GM18498 (cell line): ENCODE measurements around the gene NUF2.
"Not testable (repeated sequence)": the region's sequence is repeated elsewhere in the genome, so short reads cannot be mapped to it uniquely, and the experiment has no call there.

Experiments used
- ATAC-seq: cut with Tn5 transposase; IDR thresholded peaks from one replicate; pipeline ENCODE4 v1.9.1; 2021; ENCODE audit warnings: mild to moderate bottlenecking, moderate library complexity; ENCODE audit not compliant: unreplicated experiment

The NUF2 gene

DNA sequence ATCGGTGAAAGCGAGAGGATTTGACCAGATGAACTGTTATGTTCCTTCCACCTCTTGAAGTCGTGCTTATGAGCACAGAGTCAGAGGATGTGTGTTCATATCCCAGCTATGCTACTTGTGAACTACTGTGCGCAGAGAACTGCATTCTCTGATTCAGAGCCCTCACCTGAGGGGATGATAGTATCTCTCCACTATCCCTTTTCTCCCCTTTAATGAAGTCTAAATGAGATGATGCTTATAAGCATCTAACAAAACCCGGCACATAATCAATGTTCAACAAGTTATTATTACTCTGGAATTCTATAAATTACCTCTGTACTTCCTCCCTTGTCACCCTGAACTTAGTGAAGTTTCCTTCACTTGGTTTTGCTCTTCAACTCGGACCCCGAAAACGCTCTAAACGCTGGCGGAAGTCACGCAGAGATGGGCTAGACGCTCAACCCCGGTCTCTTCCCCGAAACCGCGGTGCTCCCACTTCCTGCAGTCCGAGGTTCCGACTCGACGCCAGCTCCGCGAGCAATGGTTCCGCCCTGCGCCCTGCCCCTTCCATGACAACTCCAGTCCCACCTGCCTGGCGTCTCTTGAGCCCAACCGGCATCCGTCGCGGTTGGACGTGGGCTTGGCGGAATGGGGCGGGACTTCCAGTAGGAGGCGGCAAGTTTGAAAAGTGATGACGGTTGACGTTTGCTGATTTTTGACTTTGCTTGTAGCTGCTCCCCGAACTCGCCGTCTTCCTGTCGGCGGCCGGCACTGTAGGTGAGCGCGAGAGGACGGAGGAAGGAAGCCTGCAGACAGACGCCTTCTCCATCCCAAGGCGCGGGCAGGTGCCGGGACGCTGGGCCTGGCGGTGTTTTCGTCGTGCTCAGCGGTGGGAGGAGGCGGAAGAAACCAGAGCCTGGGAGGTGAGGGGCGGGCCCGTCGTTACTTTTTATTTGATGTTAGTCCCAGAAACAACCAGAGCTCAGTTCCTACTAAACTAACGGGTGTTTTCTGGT is at the start of gene NUF2:
Gene NUF2, plus strand, starts transcription at position 644 of the 995 bp plus-strand sequence. CDS start 4,098 bp downstream, outside the sequence.
- ATAC-seq, result peak; percentile 97

DNA sequence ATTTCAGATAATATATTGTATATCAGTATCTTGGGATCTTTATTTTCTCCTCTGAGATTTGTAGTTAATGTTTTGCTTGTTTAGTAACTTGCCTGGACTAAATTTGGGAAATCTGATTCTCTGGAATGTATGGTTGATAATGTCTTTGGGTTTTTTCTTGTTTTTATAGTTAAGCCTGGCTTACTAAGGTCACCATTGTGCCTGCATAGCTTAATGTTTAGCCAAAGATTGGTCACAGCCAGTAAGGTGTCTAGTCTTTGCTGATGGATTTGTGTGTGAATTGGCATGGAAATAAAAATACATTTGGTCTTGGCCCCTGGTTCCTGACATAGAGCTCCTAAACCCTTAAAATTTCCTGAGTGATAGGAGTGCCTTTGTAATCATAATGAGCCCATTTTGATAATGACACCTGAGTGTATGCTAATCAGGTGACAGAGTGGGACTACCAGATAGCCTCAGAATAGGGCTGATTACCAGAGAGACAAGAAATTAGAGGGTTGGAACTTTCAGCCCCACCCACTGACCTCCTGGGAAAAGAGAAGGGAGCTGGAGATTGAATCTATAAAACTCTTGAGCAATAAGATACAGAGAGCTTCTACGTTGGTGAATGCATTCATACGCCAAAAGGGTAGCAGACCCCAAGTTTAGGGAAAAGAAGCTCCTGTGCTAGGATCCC is 47.9 kb upstream of the NUF2 start:
- no peak for ATAC-seq

DNA sequence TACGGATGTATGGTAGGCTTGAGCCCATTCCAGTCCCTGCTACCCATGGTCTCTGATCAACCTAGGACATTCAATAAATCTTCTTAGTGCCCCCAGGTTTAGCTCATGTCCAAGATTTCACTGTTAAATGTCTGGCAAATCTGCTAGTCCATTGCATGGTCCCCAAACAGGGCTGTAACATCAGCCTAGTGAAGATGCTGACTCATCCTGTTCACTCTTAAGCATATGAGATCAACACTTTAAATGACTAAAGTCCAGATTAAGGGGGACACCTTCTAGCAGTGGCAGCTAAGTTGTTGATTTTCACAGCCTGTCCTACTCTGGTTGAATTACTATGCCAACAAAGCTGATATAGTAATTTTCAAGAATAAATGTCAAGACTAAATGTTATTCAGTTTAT is 46.5 kb upstream of the NUF2 start:
- no peak for ATAC-seq

DNA sequence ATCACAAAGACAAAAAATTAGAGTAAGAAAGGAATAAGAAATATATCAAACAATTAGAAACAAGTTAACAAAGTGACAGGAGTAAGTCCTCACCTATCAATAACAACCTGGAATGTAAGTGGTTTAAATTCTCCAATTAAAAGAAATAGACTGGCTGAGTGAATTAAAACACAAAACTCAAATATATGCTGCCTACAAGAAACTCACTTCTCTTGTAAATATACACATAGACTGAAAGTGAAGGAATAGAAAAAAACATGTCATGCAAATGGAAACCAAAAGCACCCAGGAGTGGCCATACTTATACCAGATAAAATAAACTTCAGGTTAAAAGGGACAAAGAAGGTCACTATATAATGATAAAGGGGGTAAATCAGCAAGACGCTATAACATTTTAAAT is 43.2 kb upstream of the NUF2 start:
- no peak for ATAC-seq

DNA sequence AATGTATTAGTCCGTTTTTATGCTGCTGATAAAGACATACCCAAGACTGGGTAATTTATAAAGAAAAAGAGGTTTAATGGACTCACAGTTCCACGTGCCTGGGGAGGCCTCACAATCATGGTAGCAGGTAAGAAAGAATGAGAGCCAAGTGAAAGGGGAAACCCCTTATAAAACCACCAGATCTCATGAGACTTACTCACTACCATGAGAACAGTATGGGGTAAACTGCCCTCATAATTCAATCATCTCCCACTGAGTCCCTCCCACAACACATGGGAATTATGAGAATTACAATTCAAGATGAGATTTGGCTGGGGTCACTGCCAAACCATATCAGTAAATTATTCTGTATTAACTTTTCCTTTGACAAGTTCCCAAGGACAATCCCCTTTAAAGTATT is 36.9 kb upstream of the NUF2 start:
- ATAC-seq, result not testable (repeated sequence)

DNA sequence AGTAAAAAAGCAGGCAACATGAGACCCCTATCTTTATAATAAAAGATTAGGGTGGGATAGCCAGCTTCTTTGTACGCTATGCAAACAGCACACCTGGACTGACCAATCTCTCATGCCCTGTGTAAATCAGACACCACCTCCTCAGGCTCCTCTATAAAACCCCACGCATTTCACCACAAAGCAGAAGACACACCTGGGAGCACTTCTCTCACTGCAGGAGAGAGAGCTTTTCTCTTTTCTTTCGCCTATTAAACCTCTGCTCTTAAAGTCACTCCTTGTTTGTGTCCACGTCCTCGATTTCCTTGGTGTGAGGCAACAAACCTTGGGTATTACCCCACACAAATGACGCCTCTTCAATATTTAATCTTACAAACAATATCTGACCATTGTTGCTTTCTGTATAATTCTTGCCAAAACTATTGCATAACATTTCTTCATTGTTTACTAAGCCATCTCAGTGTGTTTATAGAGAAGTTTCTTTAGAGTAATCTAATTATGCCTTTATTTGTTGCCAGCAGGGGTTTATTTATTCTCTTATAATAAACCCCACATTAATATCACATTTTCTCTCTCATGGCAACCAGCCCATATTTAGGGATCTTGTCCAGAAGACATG is 31.6 kb upstream of the NUF2 start:
- ATAC-seq, result no peak

DNA sequence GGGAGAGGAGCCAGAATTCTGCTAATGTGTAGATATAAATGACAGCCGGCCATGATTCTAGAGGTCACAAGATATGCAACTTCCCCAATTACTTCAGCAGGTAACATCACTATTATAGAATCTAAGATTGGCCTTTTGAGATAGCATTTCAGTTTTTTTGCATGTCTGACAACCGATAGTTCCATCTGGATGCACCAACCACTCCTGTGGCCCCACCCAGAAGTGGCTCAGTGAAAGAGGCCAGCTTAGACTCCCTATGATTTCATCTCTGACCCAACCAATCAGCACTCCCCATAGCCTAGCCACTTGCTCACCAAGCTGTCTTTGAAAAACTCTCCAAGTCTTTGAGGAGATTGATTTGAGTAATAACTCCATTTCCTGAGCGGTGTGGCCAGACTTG is 30.3 kb upstream of the NUF2 start:
- ATAC-seq, result no peak

DNA sequence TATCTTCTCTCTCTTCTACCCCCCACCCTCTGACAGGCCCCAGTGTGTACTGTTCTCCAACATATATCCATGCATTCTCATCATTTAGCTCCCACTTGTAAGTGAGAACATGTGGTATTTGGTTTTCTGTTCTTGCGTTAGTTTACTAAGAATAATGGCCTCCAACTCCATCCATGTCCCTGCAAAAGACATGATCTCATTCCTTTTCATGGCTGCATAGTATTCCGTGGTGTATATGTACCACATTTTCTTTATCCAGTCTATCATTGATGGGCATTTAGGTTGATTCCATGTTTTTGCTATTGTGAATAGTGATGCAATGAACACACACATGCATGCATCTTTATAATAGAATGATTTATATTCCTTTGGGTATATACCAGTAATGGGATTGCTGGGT is 29.6 kb upstream of the NUF2 start:
- not testable (repeated sequence) for ATAC-seq

DNA sequence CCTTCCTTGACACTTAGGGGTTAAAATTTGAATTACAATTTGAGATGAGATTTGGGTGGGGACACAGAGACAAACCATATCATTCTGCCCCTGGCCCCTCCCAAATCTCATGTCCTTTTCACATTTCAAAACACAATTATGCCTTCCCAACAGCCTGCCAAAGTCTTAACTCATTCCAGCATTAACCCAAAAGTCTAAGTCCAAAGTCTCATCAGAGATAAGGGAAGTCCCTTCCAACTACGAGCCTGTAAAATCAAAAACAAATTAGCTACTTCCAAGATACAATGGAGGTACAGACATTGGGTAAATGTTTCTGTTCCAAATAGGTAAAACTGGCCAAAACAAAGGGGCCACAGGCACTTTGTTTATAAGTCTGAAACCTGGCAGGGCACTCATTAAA is 28.3 kb upstream of the NUF2 start:
- not testable (repeated sequence) for ATAC-seq

DNA sequence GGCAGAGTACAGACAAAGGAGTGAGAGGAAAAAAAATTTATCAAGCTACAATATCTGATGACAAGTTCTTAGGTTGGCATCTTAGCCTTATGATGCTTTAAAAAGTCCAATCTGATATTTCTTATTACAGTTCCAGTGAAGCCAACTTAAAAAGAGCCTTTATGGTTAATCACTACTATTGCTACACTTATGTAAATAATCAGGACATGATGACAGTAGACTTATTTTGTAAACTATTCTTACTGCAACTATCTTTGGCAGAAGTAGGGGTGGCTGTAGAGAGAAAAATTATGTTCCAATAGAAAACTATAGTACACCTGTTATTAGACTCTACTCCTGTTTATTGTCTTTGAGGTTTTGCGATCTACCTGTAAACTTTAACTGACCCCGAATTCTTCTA is 25.8 kb upstream of the NUF2 start:
- ATAC-seq, result no peak

DNA sequence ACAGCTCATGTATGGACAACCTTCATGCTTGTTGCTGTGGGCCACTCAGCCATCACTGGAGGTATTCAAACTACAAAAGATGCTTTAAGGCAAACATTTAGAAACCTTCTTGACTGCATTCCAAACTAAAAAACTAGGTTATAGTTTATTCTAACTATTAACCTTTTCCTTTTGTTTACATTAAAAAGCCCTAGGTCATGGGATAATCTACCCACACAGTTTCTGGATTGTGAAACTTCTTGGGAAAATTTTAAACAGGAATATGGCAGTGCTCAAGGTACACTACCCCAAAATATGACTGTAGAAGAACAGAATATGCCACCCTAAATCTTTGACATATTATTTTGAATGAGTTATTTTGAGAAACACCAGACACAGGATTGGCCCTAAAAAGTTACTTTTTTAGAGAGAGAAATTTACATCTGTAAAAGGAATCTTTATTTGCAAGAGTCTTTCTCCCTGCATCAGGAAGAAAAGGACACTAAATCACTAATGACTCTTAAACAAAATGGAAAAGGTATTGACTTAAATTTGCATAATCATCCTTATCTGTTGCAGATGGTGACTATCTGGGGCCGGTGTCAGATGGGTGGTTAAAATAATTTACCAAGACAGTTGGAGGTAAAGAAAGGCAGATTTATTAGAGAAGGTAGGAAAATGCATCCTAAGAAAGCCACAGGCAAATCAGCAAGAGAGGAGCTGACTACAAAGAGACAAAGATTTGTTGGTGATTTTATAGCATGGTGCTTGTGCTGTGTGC is 25.1 kb upstream of the NUF2 start:
- ATAC-seq, result no peak

DNA sequence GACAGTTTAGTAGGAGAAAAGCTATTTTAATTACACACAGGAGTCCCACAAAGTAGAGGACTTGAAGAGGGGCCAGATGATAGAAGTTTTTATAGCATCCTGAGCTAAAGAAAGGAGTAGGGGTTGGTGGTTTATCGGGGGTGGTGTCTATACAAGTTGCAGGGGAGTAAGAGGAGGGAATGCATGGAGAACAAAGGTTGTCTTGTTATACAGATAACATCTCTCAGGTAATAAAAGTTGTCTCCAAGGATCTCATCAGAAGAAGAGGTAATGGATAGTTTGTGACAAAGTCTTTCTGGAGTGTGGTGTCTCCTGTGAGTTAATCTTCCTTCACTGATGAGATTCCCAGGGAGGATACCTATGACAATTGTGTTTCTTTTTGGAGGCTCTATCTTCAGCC is 23.4 kb upstream of the NUF2 start:
- ATAC-seq, result no peak

DNA sequence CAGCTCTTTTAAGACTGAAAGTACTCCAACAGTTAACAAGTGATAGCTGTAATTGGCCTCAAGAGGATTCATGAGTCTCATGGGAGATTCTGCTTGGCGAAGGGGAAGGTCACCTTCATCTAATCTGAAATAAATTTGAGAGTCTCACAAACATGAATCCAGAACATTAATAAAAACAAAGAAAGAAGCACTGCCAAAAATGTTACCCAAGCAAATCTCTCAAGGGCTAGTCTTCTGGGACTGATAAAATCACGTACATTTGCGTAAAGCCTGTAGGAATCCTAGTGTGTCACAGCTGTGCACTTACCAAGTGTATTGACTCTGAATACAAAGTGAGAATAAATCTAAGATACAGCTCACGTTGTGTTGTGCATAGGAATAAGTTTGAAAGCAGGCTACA is 21.2 kb upstream of the NUF2 start:
- ATAC-seq, result no peak

DNA sequence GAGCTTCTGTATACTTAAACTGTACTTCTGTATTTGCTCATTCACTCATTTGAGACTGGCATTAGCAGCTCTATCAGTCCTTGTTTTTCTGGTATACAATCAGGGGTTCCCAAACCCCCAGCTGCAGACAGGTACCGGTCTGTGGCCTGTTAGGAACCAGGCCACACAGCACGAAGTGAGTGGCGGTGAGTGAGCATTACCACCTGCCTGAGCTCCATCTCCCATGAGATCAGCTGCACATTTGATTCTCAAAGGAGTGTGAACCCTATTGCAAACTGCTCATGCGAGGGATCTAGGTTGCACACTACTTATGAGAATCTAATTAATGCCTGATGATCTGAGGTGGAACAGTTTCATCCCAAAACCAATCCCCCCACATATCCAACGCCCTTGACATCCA is 18.2 kb upstream of the NUF2 start:
- ATAC-seq, result no peak

DNA sequence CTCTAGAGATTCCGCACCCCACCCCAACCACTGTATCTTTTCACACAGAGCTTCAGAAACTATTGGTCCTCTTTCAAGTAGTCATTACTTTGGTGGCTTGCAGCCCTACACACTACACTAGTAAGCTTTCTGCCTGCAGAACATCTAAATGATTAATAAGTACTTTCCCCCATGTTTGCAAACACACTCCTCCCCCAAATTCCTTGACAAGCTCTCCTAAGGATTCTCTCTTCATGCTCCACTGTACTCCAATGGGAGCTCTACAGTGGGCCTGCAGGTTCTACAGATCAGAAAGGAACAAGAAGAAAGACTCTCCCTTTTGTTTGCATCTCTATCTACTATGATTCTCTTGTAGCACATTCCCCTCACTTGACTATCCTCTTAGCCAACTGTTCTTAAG is 16.3 kb upstream of the NUF2 start:
- ATAC-seq, result no peak

DNA sequence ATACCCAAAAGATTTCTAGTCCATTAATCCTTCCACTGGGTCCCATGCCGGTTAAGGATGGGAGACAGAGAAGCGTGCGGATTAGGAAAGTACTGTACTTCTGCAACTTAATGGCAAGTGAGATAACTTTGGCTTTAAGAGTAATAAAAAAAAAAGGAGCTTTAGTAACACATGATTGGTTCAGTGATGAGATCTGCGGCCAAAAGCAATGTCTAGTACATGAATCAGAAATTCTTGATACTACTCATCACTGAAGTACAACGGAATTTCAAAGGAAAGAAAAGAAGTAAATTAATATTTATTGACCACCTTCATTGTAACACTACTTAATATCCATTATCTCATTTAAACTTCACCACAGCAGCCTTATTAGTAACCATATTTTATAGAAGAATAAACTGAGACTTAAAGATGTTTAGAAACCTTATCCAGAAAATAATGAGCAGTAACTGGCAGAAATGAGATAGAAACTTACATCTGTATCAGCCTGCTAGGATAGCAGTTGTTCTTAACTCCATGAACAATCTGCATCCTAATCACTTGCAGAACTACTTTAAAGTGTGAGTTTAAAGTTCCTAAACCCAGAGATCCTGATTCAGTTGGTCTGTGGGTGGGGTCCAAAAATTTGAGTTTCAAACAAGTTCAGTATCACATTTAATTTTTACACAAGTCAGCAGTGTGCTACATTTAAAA is 14.1 kb upstream of the NUF2 start:
- no peak for ATAC-seq

DNA sequence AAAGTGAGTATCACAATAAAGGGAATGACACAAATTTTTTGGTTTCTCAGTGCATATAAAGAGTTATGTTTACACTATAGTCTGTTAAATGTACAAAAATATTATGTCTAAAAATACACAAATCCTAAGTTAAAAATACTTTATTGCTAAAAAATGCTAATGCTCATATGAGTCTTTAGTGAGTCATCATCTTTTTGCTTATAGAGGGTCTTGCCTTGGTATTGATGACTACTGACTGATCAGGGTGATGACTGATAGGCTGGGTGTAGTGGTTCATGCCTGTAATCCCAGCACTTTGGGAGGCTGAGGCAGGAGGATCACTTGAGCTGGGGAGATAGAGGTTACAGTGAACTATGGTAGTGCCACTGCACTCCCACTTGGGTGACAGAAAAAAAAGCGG is 12.9 kb upstream of the NUF2 start:
- no peak for ATAC-seq

DNA sequence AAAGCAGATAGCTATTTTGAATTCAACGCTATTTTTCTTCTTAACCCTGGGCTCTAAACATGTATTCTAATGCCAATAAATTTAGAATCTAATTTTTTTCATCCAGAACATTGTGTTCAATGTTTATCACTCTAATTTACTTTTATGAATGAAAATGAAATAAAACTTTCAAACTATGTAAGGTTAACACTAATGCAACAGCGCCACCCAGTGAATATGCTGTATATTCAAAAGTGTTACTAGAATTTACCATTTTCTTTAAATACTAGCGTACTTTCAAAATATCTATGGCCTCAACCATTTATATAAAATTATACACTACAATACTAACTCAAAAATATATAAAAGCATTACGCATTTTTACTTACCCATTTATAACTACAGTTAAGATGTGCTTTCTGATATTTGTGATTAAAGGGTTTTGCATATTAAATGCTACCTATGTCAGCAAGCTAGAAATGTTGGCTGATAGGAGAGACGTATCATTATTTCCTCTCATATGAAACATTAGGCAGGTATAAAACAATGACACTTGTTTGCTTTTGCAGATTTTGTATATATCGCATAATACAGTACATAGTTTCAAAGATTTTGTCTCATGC is 5.9 kb upstream of the NUF2 start:
- peak; percentile 44 for ATAC-seq

DNA sequence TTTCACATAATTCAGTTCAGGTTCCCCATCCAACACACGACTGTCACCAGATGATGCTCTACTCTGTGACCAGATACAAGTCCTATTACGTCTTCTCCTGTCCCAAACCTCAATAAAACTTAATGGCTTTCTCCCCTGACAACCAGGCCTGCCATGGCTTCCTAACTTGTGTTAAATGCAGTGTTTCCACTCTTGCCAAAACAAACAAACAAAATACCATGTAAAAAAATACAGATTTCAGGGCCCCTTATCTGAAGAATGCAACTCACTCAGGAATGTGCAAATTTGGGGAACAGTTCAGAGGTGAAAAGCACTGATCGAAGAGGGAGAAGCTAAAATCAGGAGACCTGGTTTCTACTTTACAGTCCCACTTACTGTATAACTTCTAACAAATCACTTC is 863 bp upstream of the NUF2 start:
- no peak for ATAC-seq

DNA sequence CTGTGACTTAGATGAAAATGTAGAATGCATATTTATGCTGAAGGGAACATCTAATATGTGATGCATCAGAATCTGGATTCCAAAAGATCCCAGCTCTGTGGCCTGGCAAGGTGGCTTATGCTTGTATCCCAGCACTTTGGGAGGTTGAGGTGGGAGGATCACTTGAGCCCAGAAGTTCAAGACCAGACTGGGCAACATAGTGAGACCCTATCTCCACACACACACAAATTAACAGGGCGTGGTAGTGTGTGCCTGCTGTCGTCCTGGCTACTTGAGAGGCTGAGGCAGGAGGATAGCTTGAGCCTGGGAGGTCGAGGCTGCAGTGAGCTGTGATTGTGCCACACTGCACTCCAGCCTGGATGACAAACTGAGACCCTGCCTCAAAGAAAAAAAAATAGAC is 1.6 kb downstream of the NUF2 start:
- not testable (repeated sequence) for ATAC-seq
